Right forelimb (tissue), 1 donor: ENCODE data around the gene HDDC3.

ENCODE experiments used
- DNase-seq: peaks from one replicate; pipeline ENCODE4 v3.0.0-alpha.2; 2018

Gene HDDC3, protein sequence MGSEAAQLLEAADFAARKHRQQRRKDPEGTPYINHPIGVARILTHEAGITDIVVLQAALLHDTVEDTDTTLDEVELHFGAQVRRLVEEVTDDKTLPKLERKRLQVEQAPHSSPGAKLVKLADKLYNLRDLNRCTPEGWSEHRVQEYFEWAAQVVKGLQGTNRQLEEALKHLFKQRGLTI

DNA sequence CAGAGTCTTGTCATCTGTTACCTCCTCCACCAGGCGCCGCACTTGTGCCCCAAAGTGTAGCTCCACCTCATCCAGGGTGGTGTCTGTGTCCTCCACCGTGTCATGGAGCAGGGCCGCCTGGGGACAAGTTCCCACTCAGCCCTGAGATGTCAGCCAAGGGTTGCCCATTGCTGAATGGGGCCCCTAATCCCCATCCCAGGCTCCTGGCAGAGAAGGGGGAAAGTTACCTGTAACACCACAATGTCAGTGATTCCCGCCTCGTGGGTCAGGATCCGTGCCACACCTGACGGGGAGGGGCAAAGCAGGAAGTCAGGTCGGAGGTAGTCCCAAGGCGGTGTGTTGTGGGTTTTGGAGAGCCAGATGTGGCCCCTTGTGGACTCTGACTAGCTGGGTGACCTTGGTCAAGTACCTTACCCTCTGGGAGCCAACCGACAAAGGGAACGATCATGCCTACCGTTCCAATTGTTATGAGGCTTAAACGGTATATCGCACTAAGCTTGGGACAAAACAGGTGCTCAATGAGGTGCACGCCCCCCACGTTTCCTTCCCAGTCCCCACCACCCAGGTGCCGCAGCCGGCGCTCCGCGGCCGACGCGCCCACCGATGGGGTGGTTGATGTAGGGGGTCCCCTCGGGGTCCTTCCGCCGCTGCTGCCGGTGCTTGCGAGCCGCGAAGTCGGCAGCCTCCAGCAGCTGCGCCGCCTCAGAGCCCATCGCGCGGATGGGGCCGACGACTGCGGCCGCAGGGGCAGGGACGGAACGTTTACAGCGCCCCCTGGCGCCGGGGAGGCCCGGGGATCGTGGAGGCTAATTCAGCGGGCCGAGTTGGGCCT is at the start of gene HDDC3:
Gene HDDC3, minus strand, starts transcription at position 722 of the 832 bp plus-strand sequence. Its CDS starts 9 bp downstream, at position 713.
- DNase-seq, result peak; percentile 93

DNA sequence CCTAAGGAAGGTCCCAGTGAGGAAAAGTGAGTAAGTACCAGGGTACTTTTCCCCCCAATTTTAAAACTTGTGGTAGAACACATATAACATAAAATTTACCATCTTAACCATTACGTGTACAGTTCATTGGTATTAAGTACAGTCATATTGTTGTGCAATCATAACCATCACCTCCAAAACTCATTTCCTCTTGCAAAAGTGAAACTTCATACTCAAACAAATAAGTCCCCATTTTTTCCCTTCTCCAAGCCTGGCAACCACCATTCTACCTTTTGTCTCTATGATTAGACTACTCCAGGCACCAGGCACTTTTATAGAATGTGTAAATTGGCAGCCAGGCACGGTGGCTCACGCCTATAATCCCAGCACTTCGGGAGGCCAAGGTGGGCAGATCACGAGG is 49.8 kb upstream of the HDDC3 start:
- DNase-seq, result no peak

DNA sequence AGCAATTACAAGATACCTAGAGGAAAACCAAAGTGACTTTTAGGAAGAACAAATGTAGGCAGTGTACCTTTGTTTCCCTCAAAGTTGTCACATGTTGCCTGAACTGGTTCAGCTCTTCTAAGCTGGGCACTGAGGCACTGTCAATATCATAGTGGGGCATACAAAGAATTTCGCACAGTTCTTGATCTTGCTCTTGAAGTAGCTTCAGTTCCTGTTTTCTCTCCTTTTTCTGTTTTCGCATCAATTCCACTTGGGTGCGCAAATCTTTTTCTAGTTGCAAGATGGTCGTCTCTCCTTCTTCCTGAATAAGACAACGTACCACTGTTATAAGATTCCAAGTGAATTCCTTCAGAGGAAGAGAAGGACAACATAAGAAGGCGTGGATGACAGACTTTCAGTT is 49.3 kb upstream of the HDDC3 start:
- DNase-seq, result no peak

DNA sequence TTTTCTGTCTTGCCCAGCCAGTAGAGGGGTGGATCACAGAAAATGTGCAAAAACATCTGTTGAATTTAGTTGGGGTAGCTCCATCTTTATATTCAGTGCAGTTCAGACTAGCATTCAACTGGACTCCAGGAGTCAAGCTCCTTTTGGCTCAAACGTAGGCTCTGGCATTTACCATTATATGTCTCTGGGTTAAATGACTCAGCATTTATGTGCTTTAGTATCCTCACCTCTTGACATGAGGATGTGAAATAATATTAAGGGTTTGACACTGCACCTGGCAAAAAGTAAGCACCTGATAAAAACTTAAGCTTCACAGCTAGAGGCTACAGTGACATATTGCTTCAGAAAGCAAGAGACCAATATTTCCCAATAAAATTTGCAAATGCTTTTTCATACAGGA is 47.2 kb upstream of the HDDC3 start:
- no peak for DNase-seq

GRCh38 chr15:90974216-90974615 is 41.9 kb upstream of the HDDC3 start:
- no peak for DNase-seq

DNA sequence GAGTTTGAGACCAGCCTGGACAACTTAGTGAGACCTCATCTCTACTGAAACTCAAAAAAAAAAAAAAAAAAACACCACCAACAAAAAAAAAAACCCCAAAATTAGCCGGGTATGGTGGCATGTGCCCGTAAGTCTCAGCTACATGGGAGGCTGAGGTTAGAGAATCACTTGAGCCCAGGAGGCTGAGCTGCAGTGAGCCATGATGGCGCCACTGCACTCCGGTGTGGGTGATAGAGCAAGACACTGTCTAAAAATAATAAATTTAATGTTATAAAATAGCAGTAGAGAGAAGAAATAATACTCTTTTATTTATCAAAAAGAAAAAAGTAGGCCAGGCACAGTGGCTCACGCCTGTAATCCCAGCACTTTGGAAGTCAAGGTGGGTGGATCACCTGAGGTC is 39.8 kb upstream of the HDDC3 start:
- DNase-seq, result no peak

DNA sequence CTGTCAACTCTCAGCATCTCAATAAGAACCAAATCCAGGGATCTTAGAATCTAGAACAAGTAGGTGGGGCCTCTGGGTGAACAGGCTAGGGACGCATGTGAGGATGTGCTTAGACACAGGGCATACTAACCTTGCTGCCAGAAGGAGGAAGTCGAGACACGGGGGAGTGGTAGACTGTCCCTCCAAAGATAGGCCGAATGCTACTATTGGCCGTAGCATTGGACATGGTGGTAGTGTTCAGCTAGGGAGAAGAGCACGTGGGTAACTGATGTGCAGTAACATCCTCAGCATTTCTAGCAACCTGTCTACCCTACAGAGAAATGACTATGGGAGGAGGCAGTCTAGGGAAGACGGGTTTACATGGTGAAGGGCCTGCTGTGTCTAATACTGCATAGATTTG is 37.9 kb upstream of the HDDC3 start:
- DNase-seq, result no peak

DNA sequence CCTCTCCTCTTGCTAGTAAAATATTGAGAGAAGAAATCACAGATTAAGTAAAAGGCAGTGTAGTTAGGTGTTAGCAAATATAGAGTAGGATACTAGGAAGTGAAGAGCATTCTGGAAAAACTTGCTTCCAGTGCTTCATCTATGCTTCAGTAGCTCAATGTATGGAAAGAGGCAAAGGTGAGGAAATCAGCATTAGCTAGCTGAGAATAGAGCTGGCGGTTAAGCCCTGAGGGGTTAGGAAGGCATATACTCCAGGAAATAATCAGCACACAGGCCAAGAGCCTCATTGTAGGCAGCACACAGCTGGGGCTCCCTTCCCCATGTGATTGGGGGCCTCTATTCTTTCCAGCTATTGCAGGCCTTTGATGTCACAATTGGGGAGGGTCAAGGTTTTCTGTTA is 36.1 kb upstream of the HDDC3 start:
- no peak for DNase-seq

- no peak for DNase-seq
Measured at GRCh38 chr15:90967206-90967605, 34.9 kb upstream of the HDDC3 start.

GRCh38 chr15:90966262-90966661 is 33.9 kb upstream of the HDDC3 start:
- DNase-seq, result no peak

GRCh38 chr15:90962021-90962420 is 29.7 kb upstream of the HDDC3 start:
- no peak for DNase-seq

- no peak for DNase-seq
Measured at GRCh38 chr15:90960298-90961091, 28.1 kb upstream of the HDDC3 start.

GRCh38 chr15:90959894-90960293 is 27.5 kb upstream of the HDDC3 start:
- peak; percentile 72 for DNase-seq

DNA sequence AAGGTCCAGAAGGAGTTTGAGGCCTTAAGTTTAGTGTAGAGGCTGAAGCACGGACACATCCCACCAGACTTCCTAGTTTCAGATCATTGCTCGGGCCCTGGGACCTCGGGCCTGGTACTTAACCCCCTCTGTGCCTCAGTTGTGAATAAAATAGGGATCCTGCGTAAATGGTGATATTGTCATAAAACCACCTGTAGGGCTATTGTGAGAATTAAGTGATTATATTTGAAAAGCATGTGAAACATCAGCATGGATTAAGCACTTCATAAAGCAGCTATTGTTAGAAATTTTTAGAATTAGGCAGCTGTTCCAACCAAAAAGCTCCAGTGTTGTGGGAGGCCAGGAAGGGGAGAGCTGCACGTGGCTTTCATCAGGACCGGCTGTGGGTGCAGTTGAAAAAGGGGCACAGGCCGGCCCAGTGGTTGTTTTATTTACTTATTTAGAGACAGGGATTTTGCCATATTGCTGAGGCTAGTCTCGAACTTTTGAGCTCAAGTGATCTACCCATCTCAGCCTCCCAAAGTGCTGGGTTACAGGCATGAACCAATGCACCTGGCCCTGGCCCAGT is 26.8 kb upstream of the HDDC3 start:
- DNase-seq, result no peak

DNA sequence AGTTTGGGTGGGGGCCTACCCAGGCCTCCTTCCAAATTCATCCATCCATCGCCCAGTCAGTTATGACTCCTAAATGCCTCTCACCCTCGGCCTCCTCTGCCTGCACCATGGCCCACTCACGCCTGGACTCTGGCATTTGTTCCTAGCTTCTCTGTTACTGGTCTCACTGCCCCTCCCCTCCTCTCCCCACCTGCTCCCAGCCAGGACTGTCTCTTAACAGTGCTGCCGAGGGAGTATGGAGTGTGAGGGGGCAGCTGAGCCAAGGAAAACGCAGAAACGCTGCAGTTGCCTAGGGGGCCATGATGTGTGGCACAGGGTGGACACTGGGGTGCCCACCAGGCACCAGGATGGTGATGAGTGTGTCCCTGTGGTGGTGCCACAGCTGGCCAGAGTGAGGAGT is 25.4 kb upstream of the HDDC3 start:
- no peak for DNase-seq

- DNase-seq, result no peak
Measured at GRCh38 chr15:90957031-90957790, 24.9 kb upstream of the HDDC3 start.

DNA sequence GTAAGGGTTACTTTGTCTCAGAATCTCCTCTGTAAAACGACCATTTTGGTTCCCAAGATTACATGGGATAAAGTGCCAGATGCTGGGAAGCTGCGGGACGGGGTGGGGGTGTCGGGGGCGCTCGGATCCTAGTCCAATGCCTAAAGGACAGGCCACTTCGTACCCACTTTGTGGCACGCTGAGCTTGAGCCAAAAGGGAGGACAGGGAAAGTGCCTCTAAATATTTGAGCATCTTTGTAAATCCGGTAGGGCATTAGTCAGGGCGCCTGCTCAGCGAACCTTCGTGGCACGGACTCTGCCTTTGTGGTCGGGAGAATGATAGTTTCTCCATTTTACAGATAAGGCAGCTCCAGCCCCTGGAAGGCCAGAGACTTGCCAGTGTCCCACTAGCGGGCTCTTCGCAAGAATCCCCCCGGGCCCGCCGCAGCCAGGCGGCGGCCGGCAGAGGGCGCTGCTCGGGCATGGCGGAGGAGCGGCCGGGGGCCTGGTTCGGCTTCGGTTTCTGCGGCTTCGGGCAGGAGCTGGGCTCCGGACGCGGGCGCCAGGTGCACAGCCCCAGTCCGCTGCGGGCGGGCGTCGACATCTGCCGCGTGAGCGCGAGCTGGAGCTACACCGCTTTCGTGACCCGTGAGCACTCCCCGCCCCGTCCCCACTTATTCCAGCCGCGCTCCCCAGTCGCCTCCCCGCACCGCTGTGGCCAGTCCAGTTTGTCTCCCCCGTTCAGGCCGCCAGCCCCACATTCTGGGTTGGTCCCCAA is 24.1 kb upstream of the HDDC3 start:
- DNase-seq, result peak; percentile 92

- no peak for DNase-seq
Measured at GRCh38 chr15:90955624-90956273, 23.4 kb upstream of the HDDC3 start.

DNA sequence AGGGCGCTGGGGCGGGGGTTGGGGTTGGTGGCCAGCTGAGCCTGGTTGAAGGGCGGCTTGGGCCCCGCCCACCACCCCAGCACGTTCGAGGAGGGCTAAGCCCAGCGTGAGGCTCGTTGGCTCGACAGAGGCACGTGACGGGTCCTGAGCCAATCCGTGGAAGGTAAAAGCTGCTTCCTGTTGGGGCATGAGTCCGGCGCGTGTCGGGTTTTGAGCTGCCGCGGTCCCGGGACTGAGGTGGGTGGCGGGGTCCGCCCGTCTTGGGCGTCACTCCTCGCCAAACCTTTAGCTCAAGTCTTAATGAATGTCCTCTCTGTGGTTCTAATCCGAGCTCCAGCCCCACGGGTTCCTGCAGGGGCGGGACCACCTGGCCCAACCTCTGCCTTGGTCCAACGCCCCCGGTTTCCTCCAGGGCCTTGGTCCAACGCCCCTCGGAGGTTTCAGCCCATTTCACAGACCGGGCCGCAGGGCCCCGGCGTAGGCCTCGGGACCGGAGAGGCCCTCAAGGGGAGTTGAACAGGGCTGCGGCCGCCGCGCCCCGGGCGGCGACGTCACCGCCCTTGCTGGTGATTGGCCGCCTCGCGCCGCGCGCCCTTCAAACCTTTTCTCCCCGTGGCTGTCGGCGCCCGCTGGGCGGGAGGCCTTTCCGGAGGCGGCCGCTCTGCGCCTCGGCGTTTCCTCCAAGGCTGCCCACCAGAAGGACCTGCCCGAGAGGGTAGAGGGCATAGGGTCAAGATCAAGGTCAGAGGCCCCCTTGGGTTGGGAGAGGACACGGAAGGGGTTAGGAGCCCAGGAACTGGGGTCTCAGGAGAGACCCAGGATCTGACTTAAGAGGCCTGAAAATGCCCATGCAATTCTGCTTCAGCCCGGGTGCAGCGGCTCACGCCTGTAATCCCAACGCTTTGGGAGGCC is 22.6 kb upstream of the HDDC3 start, which contains the start of gene RCCD1:
Gene RCCD1, plus strand, starts transcription at position 173 of the 912 bp plus-strand sequence. CDS start 1,851 bp downstream, outside the sequence.
- DNase-seq, result peak; percentile 94
